CD4-positive, alpha-beta T cell treated with Interleukin-6 at 100 ng/mL for 8 hours (primary cell): ENCODE data around the gene WDR19.
"Not testable (repeated sequence)": the region's sequence is repeated elsewhere in the genome, so short reads cannot be mapped to it uniquely, and the experiment has no call there.

Experiments used
- DNase-seq: peaks from one replicate; pipeline ENCODE4 v3.0.0-alpha.2; 2020; ENCODE audit warnings: mixed read lengths, low spot score

The WDR19 gene

DNA sequence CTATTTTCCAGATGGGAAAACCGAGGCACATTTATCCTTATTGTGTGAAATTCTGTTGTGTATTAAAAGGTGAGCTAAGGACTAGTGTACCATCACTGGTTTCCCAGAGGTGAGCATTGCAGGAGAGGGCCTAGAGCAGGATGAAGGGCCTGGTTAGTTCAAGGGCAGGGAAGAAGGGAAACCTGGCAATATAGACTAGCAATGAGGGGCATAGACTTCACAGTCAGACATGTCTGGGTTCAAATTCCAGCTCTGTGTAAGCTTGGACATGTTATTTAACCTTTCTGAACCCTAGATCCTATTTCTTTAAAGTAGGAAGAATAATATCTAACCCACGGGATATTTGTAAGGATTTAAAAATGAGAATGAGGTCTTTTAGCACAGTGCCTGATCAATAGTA is 50.8 kb downstream of the WDR19 start:
- DNase-seq: no peak

DNA sequence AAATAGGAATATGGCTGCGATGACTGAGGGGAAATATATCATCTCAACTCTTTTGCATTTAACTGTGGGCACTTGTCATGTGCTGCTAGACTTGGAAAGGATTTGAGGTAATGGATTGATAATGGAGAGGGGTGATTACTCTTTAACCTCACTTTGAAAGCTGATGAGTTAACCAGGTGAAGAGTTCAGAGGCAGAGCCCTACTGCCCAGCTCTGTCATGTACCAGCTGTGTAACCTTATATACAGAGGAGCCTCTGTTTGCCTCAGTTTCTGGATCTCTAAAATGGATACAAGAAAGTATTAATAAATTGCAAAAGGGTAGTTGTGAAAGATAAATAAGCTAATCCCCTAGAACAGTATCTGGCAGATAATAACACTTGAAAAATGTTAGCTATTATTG is 51.5 kb downstream of the WDR19 start:
- DNase-seq: no peak

DNA sequence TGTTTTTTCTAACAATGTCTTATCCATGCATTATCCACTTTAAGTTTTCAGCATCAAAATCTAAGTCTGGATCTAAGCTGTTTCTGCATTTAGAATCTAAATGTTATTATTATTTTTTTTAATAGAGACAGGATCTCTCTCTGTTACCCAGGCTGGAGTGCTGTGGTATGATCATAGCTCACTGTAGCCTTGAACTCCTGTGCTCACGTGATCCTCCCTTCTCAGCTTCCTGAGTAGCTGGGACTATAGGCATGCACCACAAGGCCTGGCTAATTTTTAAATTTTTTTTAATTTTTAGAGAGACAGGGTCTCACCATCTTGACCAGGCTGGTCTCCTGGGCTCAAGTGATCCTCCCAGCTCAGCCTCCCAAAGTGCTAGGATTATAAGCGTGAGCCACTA is 52.7 kb downstream of the WDR19 start:
- DNase-seq: no peak

DNA sequence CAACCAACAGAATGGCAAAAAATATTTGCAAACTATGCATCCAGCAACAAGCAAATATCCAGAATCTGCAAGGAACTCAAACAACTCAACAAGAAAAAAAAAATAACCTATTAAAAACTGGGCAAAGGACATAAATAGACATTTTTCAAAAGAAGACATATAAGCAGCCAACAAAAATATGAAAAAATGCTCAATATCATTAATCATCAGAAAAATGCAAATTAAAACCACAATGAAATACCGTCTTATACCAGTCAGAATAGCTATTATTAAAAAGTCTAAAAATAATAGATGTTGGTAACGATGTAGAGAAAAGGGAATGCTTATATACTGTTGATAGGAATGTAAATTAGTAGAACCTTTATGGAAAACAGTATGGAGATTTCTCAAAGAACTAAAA is 53.4 kb downstream of the WDR19 start:
- no peak for DNase-seq

DNA sequence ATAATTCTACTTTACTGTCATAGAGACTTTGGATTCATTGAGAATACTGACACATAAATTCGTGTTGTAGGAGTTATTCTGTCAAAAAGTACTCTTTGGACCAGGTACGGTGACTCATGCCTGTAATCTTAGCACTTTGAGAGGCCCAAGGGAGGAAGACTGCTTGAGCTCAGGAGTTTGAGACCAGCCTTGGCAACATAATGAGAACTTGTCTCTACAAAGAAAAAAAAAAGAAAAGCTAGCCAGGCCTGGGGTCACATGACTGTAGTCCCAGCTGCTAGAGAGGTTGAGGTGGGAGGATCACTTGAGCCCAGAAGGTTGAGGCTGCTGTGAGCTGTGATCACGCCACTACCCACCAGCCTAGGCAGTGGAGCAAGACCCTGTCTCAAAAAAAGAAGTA is 54.9 kb downstream of the WDR19 start:
- DNase-seq: no peak

DNA sequence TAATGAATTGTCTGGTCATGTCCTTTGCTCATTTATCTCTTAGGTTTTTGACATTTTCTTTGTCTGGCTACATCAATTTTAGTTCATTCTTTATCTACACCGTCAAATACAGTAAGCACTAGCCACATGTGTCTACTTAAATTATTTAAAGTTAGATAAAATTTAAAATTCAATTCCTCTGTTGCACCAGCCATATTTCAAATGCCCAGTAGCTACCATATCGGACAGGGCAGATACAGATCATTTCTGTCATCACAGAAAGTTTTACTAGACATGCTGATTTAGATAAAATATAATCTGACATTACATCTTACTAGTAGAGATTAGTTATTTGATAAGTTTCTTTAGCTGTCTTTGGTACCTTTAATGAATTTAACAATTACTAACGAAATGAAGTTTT is 61.1 kb downstream of the WDR19 start:
- DNase-seq: no peak

DNA sequence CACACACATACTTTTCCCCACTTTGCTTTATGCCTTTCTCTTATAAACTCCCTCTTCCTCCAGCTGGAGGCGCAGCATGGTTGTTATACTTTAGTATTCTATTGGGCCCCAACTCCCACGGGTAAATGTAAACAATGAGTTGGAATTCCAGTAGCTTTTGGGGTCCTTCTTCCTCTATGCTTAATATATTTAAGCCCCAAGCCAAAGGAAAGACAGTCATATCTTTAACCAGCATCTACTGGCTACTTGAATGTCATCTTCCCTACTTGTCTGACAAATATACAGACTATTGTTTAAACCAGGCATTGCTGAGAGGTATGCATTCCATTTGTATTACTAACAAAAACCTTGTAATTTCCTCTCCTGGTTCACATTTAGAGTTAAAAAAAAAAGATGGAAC is 72.9 kb downstream of the WDR19 start:
- no peak for DNase-seq

DNA sequence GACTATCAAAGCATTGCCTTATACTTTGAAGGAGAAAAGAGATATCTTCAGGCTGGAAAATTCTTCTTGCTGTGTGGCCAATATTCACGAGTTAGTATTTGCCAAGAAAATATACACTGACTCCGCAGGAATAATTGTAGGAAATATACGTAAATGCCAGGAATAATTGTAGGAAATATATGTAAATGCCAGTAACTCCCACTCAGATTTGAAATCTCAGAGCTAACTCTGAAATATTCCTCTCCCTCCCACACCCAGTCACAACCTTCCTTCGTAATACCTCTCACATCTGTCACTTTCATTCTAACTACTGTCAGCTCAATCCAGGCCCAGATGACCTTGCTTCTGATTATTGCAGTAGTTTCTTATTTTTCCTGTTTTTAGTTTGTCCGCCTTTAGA is 73.5 kb downstream of the WDR19 start:
- DNase-seq: no peak

DNA sequence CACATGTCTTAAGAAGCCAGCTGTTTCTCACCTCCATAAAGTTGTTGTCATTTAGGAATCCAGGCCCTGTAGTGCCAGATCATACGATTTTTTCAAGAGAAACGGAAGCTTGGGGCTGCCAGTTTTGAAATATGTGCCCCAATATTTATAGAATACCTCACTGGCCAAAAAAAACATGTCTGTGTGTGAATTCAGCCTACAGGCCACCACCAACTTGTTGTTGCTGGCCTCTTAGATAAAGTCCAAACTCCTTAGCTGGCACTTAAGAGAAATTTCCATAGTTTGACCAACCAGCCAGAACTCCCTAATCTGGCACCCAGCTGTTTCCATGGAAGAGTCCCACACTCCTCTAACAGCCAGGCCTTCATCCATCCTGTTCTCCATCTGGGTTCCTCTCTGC is 74.1 kb downstream of the WDR19 start:
- DNase-seq: no peak

DNA sequence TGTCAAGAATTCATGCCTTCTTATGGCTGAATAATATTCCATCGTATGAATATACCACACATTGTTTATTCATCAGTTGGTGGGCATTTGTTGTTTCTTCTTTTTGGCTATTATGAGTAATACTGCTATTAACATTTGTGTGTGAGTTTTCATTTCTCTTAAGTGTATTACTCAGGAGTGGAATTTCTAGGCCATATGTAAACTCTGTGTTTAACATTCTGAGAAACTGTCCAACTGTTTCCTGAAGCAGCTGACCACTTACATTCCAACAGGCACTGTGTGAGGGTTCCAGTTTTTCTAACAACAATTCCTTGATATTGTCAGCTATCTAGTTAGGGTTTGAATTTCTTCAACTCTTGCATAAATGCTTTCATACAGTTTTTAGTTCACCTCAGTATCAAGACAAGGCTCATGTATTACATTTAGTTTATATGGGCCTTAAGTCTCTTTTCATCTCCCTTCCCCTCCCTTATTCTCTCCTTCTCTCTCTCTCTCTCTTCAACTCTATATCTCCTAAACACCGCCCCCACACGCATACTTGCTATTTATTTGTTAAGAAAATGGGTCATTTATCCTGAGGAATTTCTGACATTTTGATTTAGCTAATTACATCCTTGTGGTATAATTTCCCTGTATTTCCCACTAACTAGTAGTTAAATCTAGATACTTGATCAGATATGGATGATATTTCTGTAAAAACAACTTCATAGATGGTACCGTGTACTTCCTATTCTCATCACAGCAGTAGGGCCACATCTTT is 77.4 kb downstream of the WDR19 start:
- DNase-seq: no peak

DNA sequence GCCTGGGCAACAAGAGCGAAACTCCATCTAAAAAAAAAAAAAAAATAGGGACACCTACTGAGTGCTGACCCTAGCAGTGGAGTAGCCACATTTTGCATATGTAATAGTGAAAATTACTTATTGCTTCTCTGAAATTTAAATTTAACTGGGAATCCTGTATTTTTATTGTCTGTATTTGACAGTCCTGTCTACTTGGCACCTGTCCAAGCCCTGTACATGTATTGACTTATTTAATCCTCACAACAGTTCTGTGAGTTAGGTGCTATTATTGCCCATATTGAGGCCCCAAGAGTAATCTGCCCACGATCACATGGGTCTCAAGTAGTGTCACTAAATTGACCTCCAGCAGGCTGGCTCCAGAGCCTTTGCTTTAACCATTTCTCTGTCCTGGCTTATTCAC is 81.6 kb downstream of the WDR19 start:
- no peak for DNase-seq

DNA sequence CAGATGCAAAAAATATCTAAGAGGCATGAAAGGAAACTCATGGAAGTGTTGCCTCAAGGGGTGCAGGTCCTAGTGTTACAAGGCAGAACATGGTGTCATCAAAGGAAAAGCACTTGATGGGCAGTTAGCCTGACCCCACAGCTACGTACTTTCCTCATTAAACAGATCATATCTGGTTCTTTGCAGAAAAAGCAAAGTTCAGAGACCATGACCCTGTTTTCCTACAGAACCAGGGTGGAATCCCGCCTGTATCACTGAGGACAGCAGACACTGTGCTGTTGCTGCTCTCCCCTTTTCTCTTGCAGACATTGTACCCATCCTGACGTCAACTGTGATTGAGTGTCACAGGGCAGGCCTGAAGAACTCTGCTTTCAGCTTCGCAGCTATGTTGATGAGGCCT is 92.2 kb downstream of the WDR19 start:
- no peak for DNase-seq

DNA sequence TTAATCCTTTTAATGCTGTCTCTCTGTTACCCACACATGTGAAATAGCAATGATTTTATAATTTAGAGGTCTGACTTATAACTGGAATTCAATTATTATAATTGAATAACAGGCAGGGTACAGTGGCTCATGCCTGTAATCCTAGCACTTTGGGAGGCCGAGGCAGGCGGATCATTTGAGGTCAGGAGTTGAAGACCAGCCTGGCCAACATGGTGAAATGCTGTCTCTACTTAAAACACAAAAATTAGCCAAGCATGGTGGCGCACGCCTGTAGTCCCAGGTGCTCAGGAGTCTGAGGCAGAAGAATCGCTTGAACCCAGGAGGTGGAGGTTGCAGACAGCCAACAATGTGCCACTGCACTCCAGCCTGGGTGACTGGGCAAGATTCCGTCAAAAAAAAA is 95.3 kb downstream of the WDR19 start:
- DNase-seq: not testable (repeated sequence)

DNA sequence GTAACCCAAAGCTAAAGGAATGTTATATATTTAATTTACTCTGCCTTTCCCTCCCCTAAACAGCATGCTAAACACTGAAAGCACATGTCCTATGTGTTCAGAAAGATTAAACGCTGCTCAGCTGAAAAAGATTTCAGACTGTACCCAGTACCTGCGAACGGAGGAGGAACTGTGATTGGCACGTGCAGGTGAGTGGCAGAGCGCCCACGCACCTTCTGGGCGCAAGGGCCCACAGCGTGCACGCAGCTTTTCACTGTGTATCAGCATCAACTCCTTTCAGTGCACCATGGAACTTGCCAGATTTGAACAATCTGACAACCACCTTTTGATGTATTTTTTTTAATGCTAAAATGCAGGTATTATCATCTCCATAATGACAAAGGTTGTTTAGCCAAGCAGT is 96.1 kb downstream of the WDR19 start:
- DNase-seq: no peak

DNA sequence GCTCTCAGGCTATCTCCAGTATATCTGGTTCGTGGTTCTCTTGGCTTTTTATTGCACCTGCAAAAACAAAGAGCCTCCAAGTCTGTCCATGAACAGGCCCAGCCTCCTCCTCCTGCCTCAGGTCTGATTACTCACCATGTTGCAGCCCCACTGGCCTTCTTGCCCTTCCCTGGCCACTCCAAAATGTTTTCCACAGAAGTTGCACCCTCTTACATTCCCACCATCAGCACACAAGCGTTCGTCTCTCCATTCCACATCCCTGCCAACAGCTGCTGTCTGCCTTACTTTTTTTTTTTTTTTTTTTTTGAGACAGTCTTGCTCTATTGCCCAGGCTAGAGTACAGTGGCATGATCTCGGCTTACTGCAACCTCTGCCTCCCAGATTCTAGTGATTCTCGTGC is 97.1 kb downstream of the WDR19 start:
- DNase-seq: no peak

DNA sequence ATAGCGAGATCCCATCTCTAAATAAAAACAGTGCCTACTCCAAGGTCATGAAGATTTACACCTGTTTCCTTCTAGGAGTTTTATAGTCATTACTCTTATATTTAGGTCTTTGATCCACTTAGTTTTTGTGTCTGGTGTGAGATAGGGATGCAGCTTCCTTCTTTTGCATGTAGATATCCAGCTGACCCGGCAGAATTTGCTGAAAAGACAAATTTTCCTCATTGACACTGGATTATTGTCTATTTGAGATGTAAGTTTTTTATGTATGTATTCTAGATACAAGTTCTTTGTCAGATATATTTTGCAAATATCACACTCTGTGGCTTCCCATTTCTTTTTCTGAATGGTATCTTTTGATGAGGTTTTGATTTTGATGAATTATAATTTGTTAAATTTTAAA is 98.4 kb downstream of the WDR19 start:
- no peak for DNase-seq

DNA sequence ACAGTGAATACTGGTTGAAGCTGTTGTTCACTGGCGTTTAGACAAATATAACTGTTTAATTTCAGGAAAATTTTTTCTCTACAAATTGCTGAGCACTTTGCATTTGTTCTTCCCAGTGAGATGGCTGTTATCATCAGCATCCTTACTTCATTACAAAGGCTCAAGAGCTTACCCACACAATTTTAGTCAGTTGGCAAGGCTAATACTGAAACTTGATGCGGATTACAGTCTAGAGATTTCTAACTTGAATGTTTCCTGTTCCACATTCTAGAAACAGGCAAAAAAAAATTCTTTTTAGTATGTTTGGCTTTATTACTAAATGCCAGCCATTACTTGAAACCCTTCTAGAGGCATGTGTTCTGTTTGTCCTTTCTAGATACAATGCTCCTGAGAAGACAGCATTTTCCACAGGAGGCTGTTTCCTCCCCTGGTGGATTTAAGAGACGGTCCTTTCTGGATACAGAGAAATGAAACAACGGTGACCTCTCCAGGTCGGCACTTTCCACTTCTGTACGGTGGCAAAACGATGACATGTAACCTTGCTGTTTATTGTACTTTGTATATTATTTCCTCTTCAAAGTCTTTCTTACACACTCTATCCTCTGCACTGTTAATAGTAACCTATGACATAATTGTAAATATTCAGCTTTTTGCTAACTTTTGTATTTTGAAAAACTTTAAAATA is 102.9 kb downstream of the WDR19 start:
- DNase-seq: no peak

DNA sequence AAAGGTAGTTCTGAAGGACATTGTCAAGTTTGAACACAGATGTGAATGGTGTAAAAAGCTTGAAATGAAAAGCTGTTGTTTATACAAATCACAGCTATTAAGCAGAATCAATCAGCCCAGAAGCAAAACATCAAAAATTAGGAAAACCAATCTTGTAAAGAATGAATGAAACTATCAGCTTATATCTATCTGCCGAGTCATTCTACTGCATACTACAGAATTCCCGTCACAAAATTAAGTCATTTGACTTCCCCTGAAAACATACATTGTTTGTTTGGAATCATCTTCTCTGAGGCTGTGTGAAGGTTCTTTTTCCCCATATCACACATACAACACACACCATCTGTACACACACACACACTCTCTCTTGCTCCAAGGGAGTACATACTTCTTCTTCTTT is 103.5 kb downstream of the WDR19 start:
- no peak for DNase-seq

DNA sequence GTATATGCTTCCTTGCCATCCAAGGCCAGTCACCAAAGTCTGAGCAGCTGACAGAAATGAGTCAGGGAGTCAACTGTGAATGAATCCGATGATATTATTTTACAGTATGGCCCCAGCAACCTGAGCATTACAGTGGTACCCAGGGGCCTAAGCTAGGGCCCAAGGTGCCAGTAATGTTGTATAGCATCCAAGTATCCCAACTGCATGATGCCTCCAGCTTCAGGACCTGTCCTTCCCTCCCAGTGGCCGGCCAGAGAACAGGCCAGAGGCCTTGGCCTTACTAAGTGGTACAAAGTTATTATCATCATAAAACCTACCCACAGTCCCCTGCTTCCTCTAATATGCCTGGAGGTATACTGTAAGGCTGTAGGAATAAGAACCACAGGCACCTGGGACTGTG is 103.9 kb downstream of the WDR19 start:
- no peak for DNase-seq

DNA sequence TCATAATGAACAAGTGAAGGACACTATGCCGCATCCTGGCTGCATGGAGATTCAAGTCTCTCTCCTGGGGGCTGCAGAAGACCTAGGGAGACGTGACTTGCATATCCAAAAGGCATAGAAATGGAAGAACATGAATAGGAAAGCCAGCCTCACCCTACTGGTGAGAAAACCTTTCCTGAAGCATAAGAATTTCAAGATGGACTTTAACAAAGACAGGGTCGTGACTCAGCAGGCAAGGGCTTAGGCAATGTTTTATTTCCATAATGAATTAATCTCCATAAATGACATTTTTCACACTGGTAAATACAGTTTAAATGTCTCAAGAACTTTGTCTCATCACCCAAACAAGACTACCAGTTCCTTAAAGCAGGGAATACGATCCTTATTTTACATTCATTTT is 104.9 kb downstream of the WDR19 start:
- DNase-seq: no peak

DNA sequence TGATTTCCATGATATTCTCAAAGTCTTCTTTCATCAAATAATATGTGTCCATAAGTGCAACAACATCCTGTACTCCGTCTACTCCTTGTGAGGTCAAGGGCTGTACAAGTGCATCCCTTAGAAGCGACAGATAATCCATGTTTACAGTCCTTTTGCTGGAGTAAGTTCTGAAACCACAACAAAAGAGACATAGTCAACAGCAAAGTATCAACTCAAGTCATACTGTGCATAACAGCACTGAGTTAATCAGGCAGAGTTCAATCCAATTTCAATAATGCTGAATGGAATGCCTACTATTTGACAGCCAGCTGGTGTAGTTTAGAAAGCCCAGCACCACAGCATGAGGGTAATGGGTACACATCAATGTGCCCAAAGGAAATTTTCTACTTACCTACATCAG is 109.4 kb downstream of the WDR19 start:
- DNase-seq: no peak

DNA sequence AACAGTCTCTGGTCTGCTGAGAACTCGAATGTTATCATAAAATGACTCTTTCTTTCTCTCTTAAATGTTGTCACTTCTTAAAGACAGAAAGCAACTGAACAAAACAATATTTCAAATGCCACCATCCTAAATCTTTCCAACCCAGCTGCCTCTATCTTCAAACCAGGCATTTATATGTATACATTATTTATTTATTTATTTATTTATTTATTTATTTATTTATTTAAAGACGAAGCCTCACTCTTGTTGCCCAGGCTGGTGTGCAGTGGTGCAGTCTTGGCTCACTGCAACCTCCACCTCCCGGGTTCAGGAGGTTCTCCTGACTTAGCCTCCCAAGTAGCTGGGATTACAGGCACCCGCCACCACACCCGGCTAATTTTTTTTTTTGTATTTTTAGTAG is 110.1 kb downstream of the WDR19 start:
- not testable (repeated sequence) for DNase-seq

DNA sequence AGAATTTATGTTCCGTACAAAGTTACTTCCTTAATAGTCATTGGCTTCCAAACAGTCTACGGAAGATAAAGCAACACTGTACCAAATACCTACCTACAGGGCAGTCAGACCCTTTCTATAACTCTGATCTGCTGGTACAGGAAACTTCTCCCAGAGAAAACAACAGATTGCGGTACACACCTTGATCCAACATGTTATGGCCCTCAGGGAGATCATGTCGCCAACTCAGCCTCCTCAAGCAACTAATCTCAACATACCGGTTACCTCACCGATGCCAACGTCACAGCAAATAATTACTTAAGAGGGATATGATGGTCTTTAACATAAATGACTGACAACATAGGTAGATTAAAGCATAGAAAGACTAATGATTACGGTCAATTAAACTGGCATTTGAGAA is 113.5 kb downstream of the WDR19 start:
- DNase-seq: no peak

DNA sequence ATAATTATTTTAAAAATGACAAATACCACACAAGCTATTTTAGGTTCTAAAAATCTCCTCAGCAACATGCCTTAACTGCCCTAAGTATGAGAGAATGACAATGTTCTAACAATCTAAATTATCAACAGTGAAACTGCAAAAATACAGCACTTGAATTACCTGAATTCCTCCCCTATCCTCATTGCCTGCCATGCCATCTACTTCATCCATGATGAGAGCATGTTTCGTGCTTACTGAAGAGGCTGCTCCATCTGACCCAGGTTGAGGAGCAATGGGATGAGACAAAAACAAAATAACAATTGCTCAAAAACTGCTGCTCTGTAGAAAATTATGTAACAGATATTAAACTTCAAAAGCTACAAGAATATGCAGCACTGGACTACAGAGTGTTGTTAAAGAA is 120.6 kb downstream of the WDR19 start:
- DNase-seq: no peak
